Ureter (tissue), 1 donor: ENCODE results near the gene DOK4. TPM values are rescaled to one million over a fixed set of nuclear protein-coding genes. Genes with fewer than 3 reads are reported as not detected.

Experiments
- DNase-seq: peaks from one replicate; pipeline ENCODE4 v3.0.0-alpha.2; 2020; ENCODE audit warnings: low spot score
- total RNA-seq: library from RNA; stranded (reverse); gene quantifications from one replicate; pipeline ENCODE4 v1.2.4, GENCODE V29; 2023
- donor health status: DM: yes; HTN: yes; CAD: no.

Gene DOK4
- total RNA-seq, 1 donor from 2014 or later: 12.5 TPM

DNA sequence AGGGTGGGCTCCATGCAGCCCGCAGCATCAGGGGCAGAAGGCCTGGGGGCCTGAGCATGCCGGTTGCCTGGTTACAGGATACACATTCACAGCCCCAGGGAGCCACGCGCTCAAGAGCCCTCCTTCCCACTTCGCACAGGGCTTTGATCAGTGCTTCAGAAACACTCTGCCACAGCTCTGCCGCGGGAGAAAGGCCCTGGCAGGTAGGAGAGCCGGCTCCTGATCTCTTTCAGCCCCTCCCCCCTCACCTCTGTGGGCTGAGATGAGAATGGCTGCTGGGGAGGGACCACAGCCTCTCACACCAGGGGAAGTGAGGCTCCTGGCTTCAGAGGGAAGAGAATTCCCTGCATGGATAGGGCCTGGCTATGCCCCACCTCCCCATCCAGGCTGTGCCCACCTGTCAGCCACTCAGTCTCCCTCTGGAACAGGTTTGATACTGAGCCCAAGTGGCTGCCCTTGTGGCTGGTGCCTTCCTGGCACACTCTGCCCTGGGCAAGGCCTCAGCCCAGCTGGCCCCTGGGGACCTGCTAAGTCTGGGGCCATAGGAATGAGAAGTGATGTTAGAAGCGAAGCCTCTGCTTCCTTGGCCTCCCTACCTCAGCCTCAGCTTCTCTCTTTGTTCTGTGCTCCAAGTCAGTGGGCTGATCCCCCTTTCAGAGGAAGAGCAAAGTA, 8.6 kb downstream of the DOK4 start:
- DNase-seq: no peak

- DNase-seq: no peak
Observed at GRCh38 chr16:57476546-57477410, 9.5 kb downstream of the DOK4 start.

DNA sequence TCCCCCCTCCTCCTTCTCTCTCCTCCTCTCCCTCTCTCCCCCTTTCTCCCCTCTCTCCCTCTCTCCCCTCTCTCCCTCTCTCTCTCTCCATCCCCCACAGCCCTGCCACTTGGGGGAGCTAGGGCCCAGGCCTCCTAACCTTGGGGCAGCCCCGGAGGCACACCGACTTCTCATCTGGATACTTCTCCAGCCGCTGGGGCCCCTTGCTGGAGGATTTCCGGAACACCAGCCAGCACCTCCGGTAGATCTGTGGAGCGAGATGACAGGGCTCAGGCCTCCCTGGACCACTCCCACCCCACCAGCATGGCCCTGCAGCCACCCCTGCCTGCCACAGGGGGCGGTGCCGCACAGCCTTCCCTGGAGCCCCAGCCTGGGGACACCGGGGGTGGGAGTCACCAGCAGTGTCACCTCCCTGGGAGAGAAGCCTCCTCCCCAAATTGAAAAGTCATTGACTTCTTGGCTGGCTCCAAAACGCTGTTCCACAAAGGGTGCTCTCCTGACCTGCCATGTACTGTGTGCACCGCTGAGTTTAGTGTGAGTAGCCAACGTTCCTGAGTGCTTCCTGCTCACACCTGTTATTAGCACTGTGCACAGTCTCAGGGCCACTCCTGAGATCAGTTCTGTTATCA, 10.5 kb downstream of the DOK4 start:
- no peak for DNase-seq

GRCh38 chr16:57474671-57475661, 11.3 kb downstream of the DOK4 start:
- DNase-seq: peak; percentile 18

GRCh38 chr16:57473906-57474305, 12.4 kb downstream of the DOK4 start:
- DNase-seq: peak; percentile 34

- DNase-seq: no peak
Observed at GRCh38 chr16:57473176-57473840, 13.0 kb downstream of the DOK4 start.

GRCh38 chr16:57472665-57473060, 13.6 kb downstream of the DOK4 start:
- no peak for DNase-seq

DNA sequence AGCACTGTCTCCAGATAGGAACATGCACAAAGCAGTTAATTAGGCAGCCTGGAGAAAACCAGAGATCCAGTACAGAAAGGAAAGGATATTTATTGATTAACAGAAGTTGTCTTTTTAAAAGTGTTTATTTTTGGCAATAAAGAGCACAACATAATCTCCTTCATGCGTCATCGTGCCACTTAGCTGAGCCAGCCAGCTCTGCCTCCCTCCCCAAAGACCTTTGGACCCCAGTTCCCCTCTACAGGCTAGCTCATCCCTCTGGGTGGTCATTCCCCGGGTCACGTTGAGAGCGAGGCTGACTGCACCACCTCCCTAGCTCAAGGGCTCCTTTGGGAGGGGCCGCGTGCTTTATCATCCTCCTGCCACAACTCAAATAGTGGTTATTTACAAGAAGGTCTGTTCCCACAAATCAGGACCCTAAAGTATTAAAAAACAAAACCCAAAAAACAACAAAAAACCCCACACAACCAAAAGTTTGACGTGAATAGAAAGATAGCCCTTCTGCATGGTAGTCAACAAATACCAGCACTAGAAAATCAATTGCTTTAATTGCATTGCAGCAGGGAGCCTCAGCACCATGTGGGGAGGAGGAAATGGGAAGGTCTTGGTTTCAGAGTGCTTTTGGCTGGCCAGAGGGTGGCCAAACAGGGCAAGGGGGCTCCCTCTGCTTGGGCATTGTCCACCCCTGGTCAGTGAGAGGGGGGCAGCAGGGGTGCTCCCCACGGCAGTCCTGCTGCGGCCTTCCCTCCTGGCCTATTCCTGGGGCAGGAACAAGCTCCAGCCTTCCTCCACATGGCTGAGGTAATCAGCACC, 14.2 kb downstream of the DOK4 start:
- DNase-seq: no peak

DNA sequence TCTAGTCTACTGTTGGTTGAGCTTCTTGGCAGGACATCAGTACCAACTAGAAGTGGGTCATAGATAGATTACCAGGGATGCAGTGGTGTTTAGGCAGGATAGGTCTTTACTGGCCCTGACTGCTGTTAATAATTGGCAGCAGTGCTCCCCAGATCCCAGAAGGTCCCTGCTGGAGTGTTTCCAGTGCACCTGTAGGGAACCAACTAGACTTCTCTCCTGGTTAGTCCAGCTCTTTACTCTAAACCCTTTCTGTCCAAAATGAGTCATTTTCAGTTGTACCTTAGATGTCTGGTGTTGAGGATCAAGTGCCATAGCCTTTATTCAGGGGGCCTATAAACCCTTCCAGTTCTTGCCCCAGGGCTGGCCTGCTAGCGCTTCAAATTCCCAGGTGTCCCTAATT, 15.1 kb downstream of the DOK4 start:
- no peak for DNase-seq

- no peak for DNase-seq
Observed at GRCh38 chr16:57470711-57471110, 15.6 kb downstream of the DOK4 start.

DNA sequence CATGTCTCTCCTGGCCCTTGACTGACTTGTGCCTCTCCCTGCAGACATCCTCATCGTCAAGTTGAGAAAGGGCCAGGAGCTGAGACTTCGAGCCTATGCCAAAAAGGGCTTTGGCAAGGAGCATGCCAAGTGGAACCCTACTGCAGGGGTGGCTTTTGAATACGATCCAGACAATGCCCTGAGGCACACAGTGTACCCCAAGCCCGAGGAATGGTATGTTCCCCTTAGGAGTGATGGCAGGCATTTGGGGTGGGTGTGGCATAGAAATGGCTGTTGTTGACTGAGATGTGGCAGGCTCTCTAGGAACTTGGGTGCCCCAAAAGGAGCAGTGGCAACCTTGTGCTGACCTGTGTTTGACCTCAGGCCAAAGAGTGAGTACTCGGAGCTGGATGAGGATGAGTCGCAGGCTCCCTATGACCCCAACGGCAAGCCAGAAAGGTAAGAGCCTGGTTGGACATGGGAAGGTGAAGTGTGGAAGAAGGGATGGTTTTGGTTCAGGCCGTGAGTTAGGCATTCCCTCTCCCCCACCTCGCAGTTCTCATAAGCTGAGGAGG, 16.3 kb downstream of the DOK4 start:
- peak; percentile 29 for DNase-seq

GRCh38 chr16:57469046-57469445, 17.2 kb downstream of the DOK4 start:
- DNase-seq: peak; percentile 14

DNA sequence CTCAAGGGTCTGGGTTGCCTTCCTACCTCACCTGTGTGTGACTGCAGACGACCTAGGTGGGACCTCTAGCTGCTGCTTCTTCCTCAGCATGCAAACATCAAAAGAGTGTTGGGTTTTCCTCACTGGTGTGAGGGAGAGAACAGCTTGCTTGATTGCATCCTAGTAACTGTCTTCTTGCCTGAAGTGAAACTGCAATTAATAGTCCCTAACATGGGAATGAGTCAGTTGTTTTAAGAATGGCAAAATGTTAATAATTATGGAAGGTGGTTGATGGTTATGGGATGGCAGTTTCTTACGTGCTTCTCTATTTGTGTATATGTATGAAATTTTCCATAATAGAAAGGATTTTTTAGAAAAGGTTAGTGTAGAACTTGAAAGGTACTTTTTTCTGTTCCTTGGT, 17.9 kb downstream of the DOK4 start:
- DNase-seq: no peak

- DNase-seq: no peak
Observed at GRCh38 chr16:57464523-57464922, 21.8 kb downstream of the DOK4 start.

DNA sequence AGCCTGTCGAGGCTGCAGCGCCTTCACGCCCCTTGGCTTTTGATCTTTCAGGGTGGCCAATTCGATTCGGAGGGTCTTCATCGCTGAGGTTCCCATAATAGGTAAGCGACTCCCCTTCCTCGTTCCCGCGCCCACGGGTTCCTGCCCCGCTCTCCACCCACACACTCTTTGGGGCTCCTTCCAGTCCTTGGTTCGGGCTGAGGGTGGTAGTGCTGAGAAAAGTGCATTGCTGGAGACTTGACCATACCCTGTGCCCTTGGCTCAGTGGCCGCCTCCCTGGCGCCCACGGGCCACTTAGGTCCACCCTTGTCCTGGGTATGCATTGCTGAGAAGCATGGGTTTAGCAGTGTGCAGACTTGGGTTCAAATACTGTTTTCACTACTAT, 23.3 kb downstream of the DOK4 start:
- no peak for DNase-seq

DNA sequence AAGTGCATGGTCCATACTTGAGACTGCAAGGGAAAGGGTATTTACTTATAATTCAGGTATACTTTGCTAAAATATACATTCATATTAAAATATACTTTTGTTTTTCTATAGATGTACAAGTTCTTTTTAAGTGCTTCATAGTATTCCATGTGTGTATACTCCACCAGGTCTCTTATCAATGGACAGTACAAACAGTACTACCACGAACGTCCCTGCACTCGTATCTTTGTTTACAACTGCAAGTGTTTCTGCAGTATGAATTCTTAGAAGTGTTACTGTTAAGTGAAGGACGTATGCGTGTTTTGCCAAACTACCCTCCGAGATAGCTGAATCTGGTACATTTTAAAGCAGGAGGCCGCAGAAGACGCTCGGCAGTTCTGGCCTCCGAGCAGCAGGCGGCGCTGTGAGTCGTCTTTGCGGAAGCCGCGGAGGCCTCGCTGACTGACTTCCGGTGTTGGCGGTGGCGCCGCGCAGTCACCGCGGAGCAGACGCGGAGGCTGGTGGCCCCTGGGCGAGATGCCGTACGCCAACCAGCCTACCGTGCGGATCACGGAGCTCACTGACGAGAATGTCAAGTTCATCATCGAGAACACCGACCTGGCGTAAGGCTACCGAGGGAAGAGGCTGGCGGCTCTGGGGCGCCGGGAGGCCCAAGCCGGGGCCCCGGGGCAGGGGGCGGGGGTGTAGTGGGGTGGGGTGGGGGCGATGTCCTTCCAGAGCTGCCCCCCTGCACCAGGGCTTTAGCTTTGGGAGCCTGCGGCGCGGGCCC, 23.9 kb downstream of the DOK4 start, which contains the start of gene POLR2C:
Gene POLR2C (plus strand): TSS at position 471 of the 769 bp plus-strand sequence. CDS start 46 bp downstream, at position 517.
- DNase-seq: peak; percentile 88

DNA sequence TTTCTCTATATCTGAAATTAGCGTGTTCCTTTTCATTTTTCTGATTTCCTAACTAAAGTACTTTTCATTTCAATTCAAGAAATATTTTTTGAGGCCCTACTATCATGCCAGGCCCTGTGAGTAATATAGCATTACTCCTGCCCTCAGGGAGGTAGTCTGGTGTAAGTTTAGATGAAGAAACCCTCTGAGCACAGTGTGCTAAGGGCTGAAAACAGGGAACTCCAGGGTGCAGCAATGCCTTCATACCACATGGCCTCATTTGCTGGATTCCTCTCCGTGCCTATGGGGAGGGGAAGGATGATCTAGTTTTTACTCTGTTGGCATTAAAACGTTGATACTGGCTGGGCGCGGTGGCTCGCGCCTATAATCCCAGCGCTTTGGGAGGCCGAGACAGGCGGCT, 34.3 kb downstream of the DOK4 start:
- no peak for DNase-seq

DNA sequence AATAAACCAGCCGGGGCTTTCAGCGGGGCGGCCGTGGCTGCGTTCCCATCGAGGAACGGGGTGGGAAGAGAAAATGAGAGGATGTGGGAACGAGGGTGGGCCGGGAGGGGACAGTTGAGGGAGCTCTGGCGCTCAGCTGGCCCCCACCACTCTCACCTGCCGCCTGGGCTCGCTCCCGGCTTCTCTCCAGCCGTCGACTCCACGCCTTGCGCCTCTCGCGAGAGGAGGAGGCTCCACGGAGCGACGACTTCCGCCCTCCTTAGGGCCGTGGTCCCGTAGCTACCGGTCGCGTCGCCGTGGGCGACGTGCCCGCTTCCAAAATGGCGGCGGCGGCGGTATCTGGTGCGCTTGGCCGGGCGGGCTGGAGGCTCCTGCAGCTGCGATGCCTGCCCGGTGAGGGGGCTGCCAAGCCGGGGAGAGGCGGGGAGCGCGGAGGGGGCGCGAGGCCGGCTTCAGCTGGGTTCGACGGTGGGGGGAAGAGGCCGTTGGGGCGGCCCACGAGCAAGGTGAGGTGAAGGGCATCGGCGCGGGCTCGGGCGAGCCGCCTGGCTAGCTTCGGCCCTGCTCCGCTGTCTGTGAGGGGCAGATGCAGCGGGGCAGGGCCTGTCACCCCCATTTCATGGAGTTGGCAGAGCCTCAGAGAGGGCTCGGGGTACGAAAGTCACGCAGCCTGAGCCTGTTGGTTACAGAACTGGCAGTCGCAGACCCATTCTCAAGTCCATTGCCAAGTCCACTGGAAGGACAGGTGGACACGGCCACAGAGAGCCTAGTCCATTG, 38.9 kb downstream of the DOK4 start, which contains the start of the genes CIAPIN1 and COQ9:
Gene CIAPIN1 (minus strand): TSS at position 200 of the 777 bp plus-strand sequence. CDS start 6,457 bp downstream, outside the sequence.
Gene COQ9 (plus strand): TSS at position 294 of the 777 bp plus-strand sequence. CDS start 27 bp downstream, at position 321.
- DNase-seq: peak; percentile 95
